ENCODE measurements around the gene DPP9.

Gene DPP9

DNA sequence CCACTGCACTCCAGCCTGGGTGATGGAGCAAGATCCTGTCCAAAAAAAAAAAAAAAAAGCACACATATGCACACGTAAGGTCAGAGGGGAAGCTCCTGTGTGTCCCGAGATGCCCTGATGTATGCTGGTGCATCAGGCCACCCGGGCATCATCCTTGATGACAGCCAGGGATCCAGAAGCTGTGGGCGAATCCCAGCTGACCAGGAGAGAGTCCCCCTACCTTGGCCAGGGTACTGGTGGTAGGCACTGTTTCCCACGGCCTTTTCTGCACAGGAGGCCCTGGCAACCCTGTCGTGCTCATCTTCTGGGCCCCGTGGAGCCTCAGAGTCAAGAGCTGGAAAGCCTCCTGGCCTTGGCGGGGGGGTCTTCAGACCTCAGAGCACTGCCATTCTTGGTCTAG, 67.5 kb downstream of the DPP9 start:
- no peak for DNase-seq (ENCODE audit: low read depth)

DNA sequence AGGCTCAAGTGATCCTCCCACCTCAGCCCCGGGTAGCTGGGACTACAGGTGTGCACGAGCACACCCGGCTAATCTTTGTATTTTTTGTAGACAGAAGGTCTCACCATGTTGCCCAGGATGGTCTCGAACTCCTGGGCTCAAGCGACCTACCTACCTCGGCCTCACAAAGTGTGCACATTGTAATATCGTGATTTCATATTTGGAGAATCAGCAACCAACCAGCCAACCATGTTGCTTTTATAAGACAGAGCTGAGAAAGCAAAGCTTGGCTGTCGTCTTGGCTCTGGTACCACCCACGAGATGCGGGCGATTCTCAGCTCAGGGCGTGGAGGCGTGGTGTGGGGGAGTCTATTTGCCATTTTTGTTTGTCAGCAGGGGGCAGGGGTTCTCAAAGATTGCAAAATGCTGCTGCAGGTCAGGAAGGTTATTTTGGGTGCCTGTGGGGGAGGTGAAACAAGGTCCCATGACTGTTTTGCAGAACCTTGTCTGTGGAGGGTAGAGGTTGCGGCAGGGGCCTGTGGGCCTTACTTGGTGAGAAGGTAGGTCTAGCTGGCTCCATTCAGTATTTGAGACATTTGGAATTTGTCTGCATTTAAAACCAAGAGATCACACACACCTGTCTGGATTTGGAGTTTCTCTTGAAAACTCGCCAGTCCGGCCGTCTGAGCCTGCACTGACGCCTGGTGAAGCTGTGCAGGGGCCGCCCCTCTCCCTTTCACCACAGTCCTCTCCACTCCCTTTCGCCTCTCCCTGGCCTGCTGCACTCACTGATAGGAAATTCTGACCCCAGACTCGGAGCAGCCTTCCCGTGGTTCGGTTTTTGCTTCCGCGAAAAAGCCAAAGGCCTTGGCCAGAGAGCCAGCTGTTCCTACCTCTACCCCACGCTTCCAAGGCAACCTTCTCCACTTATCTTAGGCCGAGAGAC, 68.9 kb downstream of the DPP9 start:
- DNase-seq (ENCODE audit: low read depth) = no peak

DNA sequence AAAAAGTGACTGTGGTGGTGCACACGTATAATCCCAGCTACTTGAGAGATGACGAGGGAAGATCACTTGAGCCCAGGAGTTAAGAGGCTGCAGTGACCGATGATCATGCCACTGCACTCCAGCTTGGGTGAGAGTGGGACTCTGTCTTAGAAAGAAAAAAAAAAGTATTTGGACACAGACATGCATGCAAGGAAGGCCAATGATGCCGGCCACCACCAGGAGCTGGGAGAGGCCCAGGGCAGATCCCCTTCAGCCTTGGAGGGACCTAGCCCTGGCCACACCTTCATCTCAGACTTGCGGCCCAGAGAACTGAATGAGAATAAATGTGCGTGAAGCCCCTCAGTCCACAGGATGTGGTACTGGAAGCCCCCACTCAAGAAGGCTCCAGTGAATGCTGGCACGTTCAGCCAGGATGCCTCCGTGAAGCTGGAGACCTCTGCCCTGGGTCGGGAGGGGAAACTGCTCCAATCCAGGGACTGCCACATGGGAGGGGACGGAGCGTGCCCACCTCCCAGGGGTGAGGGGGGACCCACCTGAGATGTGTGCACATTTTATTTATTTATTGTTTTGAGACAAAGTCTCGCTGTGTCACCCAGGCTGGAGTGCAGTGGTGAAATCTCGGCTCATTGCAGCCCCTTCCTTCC, 69.7 kb downstream of the DPP9 start:
- no peak for DNase-seq (ENCODE audit: low read depth)

DNA sequence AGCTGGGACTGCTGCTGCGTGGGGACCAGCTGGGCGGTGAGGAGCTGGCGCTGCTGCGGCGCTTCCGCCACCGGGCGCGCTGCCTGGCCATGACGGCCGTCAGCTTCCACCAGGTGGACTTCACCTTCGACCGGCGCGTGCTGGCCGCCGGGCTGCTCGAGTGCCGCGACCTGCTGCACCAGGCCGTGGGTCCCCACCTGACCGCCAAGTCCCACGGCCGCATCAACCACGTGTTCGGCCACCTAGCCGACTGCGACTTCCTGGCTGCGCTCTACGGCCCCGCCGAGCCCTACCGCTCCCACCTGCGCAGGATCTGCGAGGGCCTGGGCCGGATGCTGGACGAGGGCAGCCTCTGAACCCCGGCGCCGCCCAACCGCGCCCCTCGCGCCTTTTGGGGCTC, 71.6 kb downstream of the DPP9 start:
- no peak for DNase-seq (ENCODE audit: low read depth)

DNA sequence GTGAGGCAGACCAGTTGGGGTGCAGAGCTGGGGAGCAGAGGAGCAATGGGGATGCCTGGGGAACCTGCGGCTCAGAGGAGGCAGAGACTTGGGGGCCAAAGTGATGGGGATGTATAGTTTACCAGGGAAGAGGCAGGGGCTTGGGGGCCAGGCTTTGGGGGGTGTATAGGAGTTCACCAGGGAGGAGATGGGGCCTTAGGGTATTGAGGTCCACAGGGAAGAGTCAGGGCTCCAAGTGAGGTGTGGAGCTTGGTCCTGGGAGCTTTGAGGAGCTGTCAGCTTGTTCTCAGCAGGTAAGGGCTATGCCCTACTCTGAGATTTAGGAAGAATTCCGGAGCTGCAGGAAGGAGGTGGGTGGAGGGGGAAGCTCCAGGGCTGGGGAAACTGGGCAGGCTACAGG, 73.5 kb downstream of the DPP9 start:
- no peak for DNase-seq (ENCODE audit: low read depth)

DNA sequence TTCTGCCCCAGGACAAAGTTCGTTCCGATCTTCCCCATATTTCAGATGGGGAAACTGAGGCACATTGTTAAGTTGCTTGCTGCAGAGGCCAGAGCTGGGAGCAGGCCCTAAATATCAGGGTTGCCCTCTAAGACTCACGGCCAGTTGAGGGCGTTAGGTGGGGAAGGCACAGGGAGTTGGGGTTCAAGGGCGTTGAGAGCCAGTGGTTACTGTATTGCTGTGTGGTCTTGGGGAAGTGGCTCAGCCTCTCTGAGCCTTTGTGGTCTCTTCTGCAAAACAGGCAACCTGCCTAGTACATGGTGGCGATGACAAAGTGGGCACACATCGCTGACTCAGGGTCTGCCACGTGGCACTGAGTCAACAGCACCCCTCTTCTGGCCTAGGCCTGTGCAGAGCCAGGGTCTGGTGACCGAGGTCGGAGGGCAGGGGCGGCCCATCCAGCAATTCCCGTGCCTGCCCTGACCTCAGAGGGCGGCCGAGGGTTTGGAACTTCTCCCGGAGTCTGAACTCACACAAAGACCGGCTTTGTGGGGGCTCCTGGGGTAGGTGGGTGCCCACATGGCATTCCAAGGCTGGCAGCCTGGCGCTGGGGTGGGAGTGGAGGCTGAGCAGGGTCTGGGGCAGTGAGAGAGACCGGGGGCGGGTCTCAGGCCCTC, 74.1 kb downstream of the DPP9 start:
- no peak for DNase-seq (ENCODE audit: low read depth)

DNA sequence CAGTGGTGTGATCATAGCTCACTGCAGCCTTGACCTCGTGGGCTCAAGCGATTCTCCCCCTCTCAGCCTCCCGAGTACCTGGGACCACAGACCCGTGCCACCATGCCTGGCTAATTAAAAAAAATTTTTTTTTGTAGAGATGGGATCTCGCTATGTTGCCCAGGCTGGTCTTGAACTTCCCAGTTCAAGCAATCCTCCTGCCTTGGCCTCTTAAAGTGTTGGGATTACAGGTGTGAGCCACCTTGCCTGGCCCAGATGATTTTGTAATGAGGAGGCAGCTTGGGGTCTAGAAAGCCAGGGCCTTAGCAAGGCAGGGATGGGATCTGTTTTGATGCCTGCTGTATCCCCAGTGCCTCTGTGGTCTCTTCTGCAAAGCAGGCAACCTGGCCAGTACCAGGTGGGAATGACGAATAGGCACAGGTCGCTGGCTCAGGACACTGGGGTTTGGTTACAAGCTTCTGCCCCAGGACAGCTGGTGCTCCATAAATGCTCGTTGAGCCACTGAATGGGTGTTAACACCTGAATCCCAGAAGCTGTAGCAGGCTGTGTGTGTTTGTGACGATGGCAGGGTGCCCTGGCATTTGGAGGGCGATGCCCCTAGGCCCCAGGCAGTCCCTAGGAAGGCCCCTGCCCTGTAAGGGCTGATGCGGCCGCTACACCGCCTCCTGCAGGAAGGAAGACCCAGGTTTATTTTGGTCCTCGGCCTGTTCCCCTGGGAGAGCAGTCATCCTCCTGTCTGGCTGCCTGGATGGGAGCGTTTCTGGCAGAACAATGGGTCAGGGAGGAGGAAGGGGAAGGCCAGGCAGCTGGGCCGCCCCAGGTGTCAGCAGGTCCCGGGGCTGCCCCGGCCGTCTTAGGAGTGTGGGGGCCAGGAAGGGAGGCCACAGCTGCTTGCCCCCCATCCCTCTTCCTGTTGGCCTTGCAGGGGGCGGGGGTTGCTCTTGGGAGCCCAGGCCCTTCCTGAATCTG, 75.7 kb downstream of the DPP9 start:
- no peak for DNase-seq (ENCODE audit: low read depth)

DNA sequence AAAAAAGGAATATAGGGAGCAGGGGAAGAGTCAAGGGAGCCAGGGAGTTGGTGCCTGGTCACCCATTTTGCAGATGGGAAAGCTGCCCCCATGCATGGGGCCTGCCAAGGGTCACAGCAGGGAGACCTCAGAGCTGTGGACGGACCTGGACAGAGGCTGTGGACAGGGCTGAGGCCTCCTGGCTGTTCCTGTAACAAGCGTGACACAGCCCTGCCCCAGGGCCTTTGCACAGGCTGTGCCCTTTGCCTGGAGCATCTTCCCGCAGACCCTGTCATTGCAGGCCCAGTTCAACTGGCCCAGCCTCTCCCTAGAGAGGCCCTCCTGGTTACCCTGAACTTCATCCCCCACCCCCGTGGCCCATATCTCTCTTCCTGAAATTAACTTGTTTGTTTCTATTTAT, 77.9 kb downstream of the DPP9 start:
- DNase-seq (ENCODE audit: low read depth) = no peak

DNA sequence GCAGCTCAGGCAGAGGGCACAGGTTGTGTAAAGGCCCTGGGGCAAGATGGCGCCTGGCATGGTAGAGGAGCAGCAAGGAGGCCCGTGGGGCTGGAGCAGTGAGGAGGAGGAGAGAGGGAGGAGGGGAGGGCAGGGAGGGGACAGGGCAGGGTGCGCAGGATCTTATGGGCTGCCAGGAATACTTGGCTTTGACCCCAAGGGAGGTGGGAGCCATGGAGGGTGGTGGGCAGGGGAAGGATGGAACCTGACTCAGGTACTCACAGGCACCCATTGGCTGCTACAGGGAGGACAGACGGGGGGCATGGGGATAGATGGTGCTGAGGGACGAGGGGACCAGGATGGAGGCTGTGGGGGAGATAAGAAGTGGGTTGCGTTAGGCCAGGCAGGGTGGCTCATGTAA, 81.0 kb downstream of the DPP9 start:
- no peak for DNase-seq (ENCODE audit: low read depth)

DNA sequence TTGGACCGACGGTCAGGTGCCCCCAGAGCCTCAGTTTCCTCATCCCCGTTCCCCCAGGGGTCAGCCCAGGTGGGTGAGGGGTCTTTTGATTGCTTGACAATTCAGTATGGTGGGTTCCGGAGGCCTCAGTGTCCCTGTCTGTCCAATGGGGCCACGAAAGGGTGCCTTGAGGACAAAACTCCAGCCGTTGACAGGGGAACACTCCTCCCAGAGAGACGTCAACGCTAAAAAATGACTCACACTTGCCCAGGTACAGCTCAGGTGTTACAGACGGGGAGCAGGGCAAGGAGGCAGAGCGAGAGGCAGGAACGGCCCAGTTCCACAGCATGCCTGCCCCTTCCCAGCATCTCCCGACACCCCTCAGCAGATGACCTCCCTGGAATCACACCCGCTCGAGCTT, 82.5 kb downstream of the DPP9 start:
- DNase-seq (ENCODE audit: low read depth) = no peak

DNA sequence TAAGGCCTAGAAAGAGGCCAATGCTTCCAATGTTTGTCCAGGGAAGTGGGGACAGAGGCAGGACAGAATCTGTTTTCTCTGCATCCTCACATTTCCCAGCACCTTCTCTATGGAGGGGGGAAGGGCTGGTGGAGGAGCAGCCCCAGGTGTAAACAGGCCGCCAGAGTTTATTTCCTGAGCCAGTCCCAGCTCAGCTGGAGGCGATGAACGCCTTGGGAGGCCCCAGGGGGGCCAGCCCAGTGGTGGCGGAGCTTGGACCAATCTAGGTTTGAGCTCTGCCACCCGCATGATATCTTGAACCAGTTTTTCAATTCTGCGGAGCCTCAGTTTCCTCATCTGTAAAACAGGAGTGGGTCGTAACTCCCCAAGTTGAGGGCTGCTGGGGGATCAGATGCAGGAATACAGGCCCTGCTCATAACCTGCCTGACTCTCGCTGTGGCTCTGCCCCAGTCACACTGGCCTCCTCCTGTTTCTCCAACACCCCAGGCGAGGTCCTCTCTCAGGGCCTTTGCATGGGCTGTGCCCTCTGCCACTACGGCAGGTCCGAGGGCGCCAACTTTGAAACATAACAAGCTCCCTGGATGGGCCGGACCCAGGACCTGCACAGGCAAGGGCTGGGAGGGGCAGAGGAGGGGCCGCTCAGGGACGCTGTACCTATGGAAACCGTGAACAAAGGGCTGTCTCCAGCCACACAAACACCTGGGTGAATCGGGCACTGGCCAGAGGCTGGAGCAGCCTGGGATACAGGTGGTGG, 83.2 kb downstream of the DPP9 start:
- DNase-seq (ENCODE audit: low read depth) = no peak

DNA sequence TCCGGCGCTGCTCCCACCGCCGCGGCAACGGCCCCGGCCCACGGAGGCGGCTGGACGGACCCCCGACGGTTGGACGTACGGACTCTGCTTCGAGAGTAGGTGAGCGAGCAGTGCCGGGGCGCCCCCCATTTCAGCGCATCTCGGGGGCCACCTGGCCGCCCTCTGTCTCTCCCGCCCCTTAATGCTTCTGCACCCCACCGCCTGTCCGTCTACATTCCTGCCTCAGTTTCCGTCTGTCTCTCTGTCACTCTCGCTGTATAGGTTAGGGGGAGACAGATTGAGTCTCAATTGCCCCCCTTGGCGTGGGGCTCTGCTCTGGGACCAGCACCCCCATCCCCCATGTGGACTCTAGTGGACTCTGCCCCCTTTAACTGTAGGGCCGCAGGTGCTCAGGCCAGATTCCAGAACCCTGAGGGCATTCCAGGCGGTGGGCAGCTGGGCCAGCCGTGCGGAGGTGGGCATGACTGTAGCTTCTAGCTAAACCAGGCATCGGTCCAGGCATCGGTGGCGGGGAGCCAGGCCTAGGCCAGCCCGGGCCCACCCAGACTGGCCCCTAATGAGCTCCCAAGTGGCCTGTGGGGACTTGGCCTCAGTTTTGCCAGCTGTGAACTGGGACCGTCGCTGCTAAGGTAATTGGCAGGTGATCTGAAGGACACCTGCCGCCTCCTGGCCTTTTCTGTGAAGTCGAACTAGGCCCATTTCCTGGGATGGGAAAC, 84.0 kb downstream of the DPP9 start:
- no peak for DNase-seq (ENCODE audit: low read depth)

DNA sequence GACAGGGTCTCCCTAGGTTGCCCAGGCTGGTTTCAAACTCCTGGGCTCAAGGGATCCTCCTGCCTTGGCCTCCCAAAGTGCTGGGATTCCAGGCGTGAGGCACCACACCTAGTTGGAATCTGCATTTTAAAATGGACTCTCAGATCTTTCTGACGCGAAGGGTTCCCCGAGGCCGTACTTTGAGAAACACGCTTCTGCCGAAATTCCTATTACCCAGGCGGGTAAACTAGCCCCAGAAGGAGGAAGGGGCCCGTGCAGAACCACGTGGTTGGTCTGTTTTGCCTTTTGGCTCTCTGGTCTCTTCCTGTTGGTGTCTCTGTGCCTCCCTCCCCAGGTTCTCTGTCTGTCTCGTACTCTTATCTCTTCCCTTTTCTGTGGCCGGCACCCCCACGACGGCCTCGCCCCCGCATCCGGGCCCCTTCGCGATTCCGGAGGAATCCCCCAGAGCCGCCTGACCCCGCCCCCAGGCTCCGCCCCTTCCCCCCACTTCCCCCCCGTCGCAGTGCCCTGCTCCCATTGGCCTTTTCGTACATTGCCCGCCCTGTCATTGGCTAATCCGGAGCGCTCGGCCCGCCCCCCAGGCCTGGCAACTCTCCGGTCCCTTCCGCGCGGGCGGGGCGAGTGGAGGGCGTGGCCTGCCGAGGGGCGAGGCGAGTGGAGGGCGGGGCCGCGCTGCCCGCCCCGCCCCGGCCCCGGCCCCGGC, 84.7 kb downstream of the DPP9 start, which contains the start of gene TNFAIP8L1:
TSS of gene TNFAIP8L1 (plus strand) at position 689 of the 703 bp plus-strand sequence. CDS start 12,354 bp downstream, outside the sequence.
- peak; percentile 99 for DNase-seq (ENCODE audit: low read depth)

DNA sequence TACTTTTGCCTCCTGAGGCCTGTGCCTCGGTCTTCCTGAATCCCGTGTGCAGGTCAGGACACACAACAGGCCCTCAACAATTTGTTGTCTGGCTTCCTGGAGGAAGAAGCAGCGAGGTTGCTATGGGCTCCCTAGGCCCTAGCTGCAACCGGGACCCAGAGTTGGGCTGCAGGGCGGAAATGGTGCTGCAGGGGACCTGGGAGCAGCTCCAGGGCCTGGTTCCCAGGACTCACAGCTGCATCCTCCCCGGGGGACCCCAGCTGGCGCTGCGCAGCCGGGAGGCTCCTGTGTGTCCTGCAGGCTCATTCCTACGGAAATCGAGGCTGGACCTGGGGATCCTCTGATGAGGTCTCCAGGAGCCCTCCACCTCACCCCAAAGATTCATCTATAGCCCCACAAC, 85.3 kb downstream of the DPP9 start:
- DNase-seq (ENCODE audit: low read depth) = no peak

DNA sequence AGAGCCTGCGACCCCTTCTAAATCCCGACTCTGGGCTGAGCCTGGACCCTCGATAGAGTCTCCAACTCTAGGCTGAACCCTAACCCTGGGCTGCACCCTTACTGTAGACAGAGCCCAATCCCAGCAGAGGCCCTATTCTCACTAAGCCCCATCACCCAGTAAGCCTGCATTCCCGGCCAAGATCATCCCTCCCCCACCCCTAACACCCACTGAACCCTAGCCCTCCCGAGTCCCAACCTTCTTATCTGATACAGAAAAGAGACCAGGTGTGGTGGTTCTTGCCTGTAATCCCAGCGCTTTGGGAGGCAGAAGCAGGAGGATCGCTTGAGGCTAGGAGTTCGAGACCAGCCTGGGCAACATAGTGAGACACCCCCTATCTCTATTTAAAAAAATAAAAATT, 86.9 kb downstream of the DPP9 start:
- no peak for DNase-seq (ENCODE audit: low read depth)

DNA sequence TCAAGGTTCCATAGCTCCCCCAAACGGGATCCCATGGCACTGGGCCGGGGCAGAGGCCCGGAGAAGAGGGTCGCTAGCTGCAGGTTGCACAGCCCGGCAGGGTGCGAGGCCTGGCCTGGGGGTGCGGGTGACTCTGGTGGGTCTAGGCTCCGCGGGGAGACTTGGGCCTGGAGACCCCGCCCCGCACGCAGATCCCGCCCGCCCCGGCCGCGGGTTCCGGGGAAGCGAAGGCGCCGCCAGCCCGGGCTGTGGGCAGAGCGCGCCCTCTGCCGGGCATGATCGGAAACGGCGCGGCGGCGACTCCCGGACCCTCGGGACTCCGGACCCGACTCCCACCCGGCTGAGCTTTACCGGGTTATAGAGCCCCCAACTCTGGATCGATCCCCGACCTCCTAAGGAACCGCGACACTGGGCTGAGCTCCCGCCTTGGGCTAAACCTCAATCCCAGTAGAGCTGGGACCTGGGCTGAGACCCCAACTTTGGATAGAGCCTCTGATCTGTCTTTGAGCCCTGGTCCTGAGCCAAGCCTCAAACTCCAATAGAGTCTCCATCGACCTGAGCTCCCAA, 87.4 kb downstream of the DPP9 start:
- DNase-seq (ENCODE audit: low read depth) = peak; percentile 60

DNA sequence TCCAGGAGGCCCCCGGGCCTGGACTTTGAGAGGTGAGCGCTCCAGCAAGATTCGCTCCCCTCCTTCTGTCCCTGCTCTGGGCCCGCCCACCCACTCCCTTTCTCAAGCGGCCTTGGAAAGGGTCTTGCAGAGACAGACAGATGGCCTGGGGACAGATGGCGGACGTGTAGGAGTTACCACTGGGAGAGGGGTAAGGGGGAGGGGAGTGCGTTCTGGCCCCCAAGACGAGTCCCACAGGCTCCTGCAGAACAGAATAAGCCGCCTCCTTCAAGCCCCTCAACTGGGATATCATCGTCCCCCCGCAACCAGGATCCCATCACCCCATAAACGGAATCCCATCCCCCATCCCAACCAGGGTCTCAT, 87.9 kb downstream of the DPP9 start:
- no peak for DNase-seq (ENCODE audit: low read depth)

DNA sequence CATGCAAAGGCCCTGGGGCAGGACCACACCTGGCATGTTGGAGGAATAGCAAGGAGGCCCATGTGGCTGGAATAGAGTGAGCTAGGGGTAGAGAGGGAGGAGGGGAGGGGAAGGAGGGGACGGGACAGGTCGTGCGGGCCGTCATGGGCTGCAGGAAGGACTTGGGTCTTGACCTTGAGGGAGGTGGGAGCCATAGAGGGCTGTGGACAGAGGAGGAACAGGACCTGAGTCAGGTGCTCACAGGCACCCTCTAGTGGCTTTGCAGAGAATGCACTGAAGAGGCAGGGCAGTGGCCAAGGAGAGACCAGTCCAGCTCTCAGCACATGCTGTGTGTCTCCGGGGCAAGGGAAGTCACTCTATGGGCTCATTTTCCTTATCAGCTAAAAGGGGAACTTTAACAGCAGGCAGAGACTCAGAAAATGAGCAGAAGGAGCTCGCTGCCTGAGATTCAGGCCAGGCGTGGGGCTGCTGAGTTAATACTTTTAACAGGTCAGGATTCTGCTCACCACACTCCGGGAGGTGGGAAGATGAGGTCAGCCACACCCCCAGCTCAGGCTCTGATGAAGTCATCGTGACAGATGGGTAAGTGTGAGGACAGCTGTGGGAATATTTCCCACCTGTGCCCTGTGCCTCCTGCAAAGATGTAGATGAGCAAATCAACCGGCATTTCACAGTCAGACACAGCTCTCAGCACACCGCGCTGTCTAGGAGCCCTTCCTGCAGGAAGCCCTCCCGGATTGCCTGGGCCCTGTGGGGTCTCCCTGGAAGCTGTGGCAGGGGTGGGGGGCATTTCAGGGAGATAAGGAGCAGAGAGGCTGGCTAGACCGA, 90.3 kb downstream of the DPP9 start:
- peak; percentile 16 for DNase-seq (ENCODE audit: low read depth)

All from stimulated activated CD4-positive, alpha-beta T cell treated with anti-CD3 and anti-CD28 coated beads, Interleukin-2, amount 100 ng/mL, for 4 hours (primary cell).